Subcutaneous abdominal adipose tissue (tissue), 5 donors: ENCODE data around the gene UGT2B28.
"Not testable (repeated sequence)": the region's sequence is repeated elsewhere in the genome, so short reads cannot be mapped to it uniquely, and the experiment has no call there.

Experiments
- H3K27ac ChIP-seq: one replicate; pipeline ENCODE4 v1.7.0; 2013; ENCODE audit warnings: low read depth, mild to moderate bottlenecking, inconsistent platforms, low read length, moderate library complexity
- H3K27me3 ChIP-seq, 5 donors: one replicate each; pipeline ENCODE4 v1.7.0; 2013; ENCODE audit warnings: low read length in 5 of 5, inconsistent platforms in 1 of 5; ENCODE audit not compliant: control insufficient read depth in 5 of 5, insufficient read depth in 4 of 5
- H3K36me3 ChIP-seq, 5 donors: one replicate each; pipeline ENCODE4 v1.7.0; 2013; ENCODE audit warnings: low read length in 5 of 5; ENCODE audit not compliant: control insufficient read depth in 5 of 5, insufficient read depth in 5 of 5
- H3K4me1 ChIP-seq, 5 donors: one replicate each; pipeline ENCODE4 v1.7.0; 2013; ENCODE audit warnings: low read length in 5 of 5, mild to moderate bottlenecking in 3 of 5, moderate library complexity in 1 of 5; ENCODE audit not compliant: control insufficient read depth in 5 of 5, insufficient read depth in 5 of 5
- H3K4me3 ChIP-seq, 5 donors: one replicate each; pipeline ENCODE4 v1.7.0; 2013; ENCODE audit warnings: low read length in 5 of 5, low read depth in 1 of 5
- H3K9ac ChIP-seq, 5 donors: one replicate each; pipeline ENCODE4 v1.7.0; 2013; ENCODE audit warnings: low read length in 5 of 5, mild to moderate bottlenecking in 4 of 5, moderate library complexity in 3 of 5
- H3K9me3 ChIP-seq, 5 donors: one replicate each; pipeline ENCODE4 v1.7.0; 2013; ENCODE audit warnings: low read length in 5 of 5; ENCODE audit not compliant: control insufficient read depth in 5 of 5
- donor health status: healthy.
- donor health status: healthy.
- donor health status: healthy.
- donor health status: healthy.
- donor health status: healthy.

Gene UGT2B28

GRCh38 chr4:69280081-69280480, at the start of gene UGT2B28:
Gene UGT2B28, plus strand, starts transcription at chr4:69280475. Its CDS starts 26 bp downstream, at chr4:69280501.
- not testable (repeated sequence) for H3K27ac ChIP-seq, H3K9ac ChIP-seq, H3K27me3 ChIP-seq, H3K36me3 ChIP-seq, H3K9me3 ChIP-seq, H3K4me1 ChIP-seq, H3K4me3 ChIP-seq

- Histone ChIP-seq H3K4me1 (no peaks in the 10 kb centered on the region), H3K9me3 (peaks cover 0 to 2% (median 0%) of the 10 kb centered on the region in 5 donors), H3K27ac (no peak overlapping the region), H3K36me3 (no peaks in the 10 kb centered on the region), H3K9ac (no peak overlapping the region), H3K4me3 (no peak overlapping the region), H3K27me3 (no peaks in the 10 kb centered on the region)
Observed at GRCh38 chr4:69239092-69239491, 41.2 kb upstream of the UGT2B28 start.

GRCh38 chr4:69239557-69240168, 40.6 kb upstream of the UGT2B28 start:
- Histone ChIP-seq H3K36me3 (no peaks in the 10 kb centered on the region), H3K4me1 (no peaks in the 10 kb centered on the region), H3K9ac (no peak overlapping the region), H3K4me3 (no peak overlapping the region), H3K27ac (no peak overlapping the region), H3K27me3 (no peaks in the 10 kb centered on the region), H3K9me3 (peaks cover 0 to 2% (median 0%) of the 10 kb centered on the region in 5 donors)

- not testable (repeated sequence) for H3K27me3 ChIP-seq, H3K27ac ChIP-seq, H3K9me3 ChIP-seq
Observed at GRCh38 chr4:69240787-69241186, 39.5 kb upstream of the UGT2B28 start.

GRCh38 chr4:69241746-69242145, 38.5 kb upstream of the UGT2B28 start:
- not testable (repeated sequence) for H3K27me3 ChIP-seq, H3K4me1 ChIP-seq, H3K27ac ChIP-seq, H3K9me3 ChIP-seq, H3K9ac ChIP-seq, H3K4me3 ChIP-seq, H3K36me3 ChIP-seq

More at GRCh38 chr4:69240787-69241186, 39.5 kb upstream of the UGT2B28 start:
- not testable (repeated sequence) for H3K4me1 ChIP-seq, H3K9ac ChIP-seq, H3K4me3 ChIP-seq, H3K36me3 ChIP-seq

- H3K9ac ChIP-seq, H3K4me1 ChIP-seq, H3K9me3 ChIP-seq, H3K4me3 ChIP-seq, H3K27ac ChIP-seq, H3K27me3 ChIP-seq, H3K36me3 ChIP-seq: not testable (repeated sequence)
Observed at GRCh38 chr4:69242562-69243240, 37.6 kb upstream of the UGT2B28 start.

GRCh38 chr4:69250884-69251283, 29.4 kb upstream of the UGT2B28 start:
- not testable (repeated sequence) for H3K36me3 ChIP-seq, H3K9ac ChIP-seq, H3K4me1 ChIP-seq, H3K4me3 ChIP-seq, H3K9me3 ChIP-seq, H3K27me3 ChIP-seq, H3K27ac ChIP-seq

- H3K4me3 ChIP-seq, H3K27ac ChIP-seq, H3K9me3 ChIP-seq, H3K27me3 ChIP-seq, H3K4me1 ChIP-seq, H3K9ac ChIP-seq, H3K36me3 ChIP-seq: not testable (repeated sequence)
Observed at GRCh38 chr4:69253147-69253772, 27.0 kb upstream of the UGT2B28 start.

- H3K36me3 ChIP-seq, H3K27ac ChIP-seq, H3K9ac ChIP-seq, H3K27me3 ChIP-seq, H3K4me3 ChIP-seq, H3K9me3 ChIP-seq, H3K4me1 ChIP-seq: not testable (repeated sequence)
Observed at GRCh38 chr4:69268612-69269011, 11.7 kb upstream of the UGT2B28 start.

GRCh38 chr4:69296356-69296755, 16.1 kb downstream of the UGT2B28 start:
- not testable (repeated sequence) for H3K36me3 ChIP-seq, H3K4me3 ChIP-seq, H3K9ac ChIP-seq, H3K9me3 ChIP-seq, H3K27me3 ChIP-seq, H3K4me1 ChIP-seq, H3K27ac ChIP-seq
